HEK293T (cell line): ENCODE results near the gene EXOC4.

Source experiments
- BHLHE40 ChIP-seq: fragments of 450-650 bp; IDR thresholded peaks from 2 replicates; pipeline ENCODE4 v1.6.1; 2016; ENCODE audit warnings: mild to moderate bottlenecking, moderate library complexity, borderline replicate concordance
- ELF4 ChIP-seq: fragments of 450-650 bp; IDR thresholded peaks from 2 replicates; pipeline ENCODE4 v1.6.1; 2017; ENCODE audit warnings: antibody characterized with exemption
- FOXA1 ChIP-seq: fragments of 450-650 bp; IDR thresholded peaks from 2 replicates; pipeline ENCODE4 v1.6.1; 2016; ENCODE audit warnings: mild to moderate bottlenecking
- FOXK2 ChIP-seq: fragments of 450-650 bp; IDR thresholded peaks from 2 replicates; pipeline ENCODE4 v1.6.1; 2016; ENCODE audit warnings: mild to moderate bottlenecking
- FOXM1 ChIP-seq: fragments of 450-650 bp; IDR thresholded peaks from 2 replicates; pipeline ENCODE4 v1.6.1; 2017; ENCODE audit warnings: mild to moderate bottlenecking, borderline replicate concordance
- LEF1 ChIP-seq: fragments of 450-650 bp; IDR thresholded peaks from 2 replicates; pipeline ENCODE4 v1.6.1; 2017; ENCODE audit warnings: mild to moderate bottlenecking, borderline replicate concordance
- NFRKB ChIP-seq: fragments of 450-650 bp; IDR thresholded peaks from 2 replicates; pipeline ENCODE4 v1.6.1; 2016; ENCODE audit warnings: mild to moderate bottlenecking, moderate library complexity
- SP1 ChIP-seq: fragments of 450-650 bp; IDR thresholded peaks from 2 replicates; pipeline ENCODE4 v1.6.1; 2017
- SUZ12 ChIP-seq: fragments of 450-650 bp; IDR thresholded peaks from 2 replicates; pipeline ENCODE4 v1.6.1; 2016; ENCODE audit warnings: mild to moderate bottlenecking
- TARDBP ChIP-seq: fragments of 450-650 bp; IDR thresholded peaks from 2 replicates; pipeline ENCODE4 v1.6.1; 2016
- TF ChIP-seq, protein P1 (sequence below): fragments of 450-650 bp; IDR thresholded peaks from 2 replicates; pipeline ENCODE4 v1.6.1; 2016

DNA sequence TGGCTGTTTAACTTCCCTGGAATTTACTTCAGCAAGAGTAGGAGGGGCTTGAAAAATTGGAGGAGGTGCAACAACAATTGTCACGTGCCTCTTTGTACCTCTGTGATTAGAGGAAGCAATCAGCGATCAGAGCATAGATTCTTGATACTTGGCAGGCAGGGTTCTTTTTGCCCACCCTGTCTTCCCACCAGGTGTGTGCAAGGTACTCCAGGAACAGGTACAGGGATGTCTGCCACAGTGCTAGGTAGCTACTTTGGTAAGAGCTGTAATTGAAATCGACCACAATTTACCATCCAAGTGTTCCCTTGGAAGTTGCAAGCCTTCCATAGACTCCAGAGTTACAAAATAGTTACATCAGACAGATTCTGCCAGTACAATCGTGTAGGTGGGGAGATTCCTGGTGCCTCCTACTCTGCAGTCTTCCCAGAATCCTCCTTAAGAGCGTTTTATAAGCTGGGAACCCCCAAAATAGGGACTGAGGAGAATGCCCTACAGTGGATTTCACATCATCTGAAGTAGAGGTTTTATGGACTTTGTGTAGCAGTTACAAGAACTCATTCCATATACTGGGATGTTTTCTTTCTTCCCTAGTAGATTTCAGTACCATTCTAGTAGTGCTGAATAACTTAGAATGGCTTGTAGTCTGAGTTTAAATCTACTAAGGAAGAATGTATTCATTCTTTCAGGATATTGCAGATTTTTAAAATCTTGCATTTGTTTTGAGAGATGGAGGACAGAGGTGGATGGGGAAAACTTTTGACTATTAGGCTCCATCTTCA, 101.9 kb downstream of the EXOC4 start:
- no peak for TF ChIP-seq BHLHE40
- no peak for TF ChIP-seq NFRKB
- TF ChIP-seq FOXA1, result no peak
- no peak for TF ChIP-seq FOXK2
- no peak for TF ChIP-seq FOXM1
- no peak for TF ChIP-seq ELF4
- TF ChIP-seq LEF1, result no peak
- TF ChIP-seq SUZ12, result no peak
- no peak for TF ChIP-seq SP1
- no peak for TF ChIP-seq TARDBP
- TF ChIP-seq, protein P1, sequence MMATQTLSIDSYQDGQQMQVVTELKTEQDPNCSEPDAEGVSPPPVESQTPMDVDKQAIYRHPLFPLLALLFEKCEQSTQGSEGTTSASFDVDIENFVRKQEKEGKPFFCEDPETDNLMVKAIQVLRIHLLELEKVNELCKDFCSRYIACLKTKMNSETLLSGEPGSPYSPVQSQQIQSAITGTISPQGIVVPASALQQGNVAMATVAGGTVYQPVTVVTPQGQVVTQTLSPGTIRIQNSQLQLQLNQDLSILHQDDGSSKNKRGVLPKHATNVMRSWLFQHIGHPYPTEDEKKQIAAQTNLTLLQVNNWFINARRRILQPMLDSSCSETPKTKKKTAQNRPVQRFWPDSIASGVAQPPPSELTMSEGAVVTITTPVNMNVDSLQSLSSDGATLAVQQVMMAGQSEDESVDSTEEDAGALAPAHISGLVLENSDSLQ, result no peak
